Measurements from ENCODE around the gene LRRC7.
"Not testable (repeated sequence)": the region's sequence is repeated elsewhere in the genome, so short reads cannot be mapped to it uniquely, and the experiment has no call there.

LRRC7 gene

GRCh38 chr1:69787151-69787550 is 219.4 kb downstream of the LRRC7 start:
- no peak for DNase-seq

DNA sequence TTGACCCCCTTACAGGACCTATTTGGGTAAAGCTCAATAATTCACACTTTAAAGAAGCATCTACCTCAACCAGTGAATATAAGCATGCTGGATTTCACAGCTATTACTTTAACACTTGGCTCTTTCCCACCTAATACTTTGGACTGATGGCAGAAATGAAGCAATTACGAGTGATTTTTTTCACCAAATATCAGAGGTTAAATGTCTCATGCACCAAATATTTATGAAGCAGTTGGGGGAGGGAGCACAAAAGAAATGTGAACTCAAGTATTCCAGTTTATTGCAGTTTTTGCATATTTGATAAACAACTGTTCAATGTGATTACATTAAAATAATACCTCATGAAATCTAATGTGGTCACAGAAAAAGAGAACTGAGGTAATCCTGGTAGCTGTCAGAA is 223.6 kb downstream of the LRRC7 start:
- DNase-seq: no peak

- DNase-seq: no peak
Observed at GRCh38 chr1:69794831-69795230, 227.1 kb downstream of the LRRC7 start.

DNA sequence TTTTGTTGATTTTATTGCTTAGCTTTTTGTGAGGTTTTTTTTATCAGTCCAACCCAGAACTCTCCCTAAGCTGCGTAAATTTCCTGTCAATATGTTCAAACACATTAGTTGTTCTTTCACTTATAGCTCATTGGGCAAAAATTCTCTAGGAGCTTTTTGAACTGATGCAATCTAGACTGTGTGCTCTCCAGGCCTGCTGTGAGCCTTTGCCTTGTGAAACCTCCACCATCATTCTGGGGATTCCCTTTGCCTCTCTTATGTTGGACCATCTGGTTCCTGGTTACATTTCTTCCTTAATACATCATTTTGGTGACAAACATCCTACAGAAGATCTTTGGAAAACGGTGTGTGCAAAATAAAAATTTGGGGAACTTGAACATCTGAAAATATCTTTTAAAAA is 247.2 kb downstream of the LRRC7 start:
- no peak for DNase-seq

- DNase-seq: no peak
Observed at GRCh38 chr1:69824932-69825331, 257.2 kb downstream of the LRRC7 start.

DNA sequence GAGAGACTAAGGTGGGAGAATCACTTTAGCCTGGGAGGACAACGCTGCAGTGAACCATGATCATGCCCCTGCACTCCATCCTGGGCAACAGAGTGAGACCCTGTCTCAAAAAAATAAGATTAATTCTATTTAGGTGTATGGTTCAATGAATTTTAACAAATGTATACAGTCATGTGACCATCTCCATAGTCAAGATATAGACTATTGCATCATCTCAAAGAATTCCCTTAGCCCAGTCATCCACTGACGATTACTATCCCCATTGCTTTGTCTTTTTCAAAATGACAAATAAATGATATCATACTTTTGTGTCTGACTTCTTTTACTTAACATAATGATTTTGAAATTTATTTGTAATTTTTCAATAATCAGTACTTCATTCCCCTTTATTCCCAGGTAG is 260.0 kb downstream of the LRRC7 start:
- DNase-seq: no peak

GRCh38 chr1:69833536-69833935 is 265.8 kb downstream of the LRRC7 start:
- DNase-seq: no peak

- no peak for DNase-seq
Observed at GRCh38 chr1:69834336-69834735, 266.6 kb downstream of the LRRC7 start.

DNA sequence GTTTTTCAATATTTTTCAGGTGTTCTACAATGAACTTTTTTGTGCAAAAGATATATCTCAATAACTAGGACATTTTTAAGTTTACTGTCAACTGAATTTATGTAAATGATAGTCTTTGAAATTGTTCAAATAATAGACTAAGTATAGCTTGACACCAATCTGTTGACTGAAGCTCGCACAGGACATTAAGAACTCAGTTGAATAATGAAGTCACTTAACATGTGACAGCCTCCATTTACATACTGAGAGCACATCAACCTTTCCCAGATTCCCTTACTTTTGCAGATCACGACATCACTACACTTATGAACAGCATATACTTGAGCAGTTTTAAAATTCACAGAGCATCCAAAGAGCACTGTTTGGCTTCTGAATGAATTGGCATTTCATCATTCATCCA is 268.2 kb downstream of the LRRC7 start:
- no peak for DNase-seq

- no peak for DNase-seq
Observed at GRCh38 chr1:69836971-69837636, 269.4 kb downstream of the LRRC7 start.

GRCh38 chr1:69842326-69842725 is 274.6 kb downstream of the LRRC7 start:
- no peak for DNase-seq

DNA sequence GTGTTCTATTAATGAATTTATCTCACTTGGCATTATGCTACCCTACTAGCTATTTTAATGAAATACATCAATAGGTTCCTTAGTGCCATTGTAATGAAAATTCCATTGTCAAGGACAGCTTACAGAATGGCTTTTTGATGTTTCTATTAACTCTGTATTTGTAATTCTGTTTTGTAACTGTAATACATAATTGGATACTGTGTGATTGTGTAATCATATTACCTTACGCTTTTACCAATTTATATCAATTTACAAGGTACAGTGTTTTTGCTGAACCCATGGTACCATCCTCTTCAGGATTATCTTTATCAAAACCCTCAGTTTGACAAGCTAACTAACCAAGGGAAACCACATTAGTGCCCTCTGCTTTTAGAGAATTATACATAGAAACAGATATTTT is 277.9 kb downstream of the LRRC7 start:
- no peak for DNase-seq

DNA sequence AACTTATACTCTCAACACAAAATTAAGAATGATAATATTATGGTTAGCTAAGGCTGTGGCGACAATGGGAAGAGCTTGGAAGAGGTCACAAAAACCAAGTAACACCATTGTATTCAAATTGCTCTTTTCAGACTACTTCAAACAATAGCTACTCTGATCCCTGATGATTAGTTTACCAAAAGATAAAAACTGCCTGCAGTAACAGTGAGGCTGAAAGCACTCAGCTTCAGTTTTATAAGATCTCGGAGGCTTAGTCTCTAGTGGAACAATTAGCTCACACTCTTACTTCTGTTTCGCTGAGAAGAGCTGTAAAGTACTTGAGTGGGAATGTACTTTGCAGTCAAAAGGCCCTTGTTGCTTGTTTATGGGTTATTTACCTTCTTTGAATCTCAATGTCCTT is 278.5 kb downstream of the LRRC7 start:
- no peak for DNase-seq

- DNase-seq: no peak
Observed at GRCh38 chr1:69847670-69848069, 279.9 kb downstream of the LRRC7 start.

DNA sequence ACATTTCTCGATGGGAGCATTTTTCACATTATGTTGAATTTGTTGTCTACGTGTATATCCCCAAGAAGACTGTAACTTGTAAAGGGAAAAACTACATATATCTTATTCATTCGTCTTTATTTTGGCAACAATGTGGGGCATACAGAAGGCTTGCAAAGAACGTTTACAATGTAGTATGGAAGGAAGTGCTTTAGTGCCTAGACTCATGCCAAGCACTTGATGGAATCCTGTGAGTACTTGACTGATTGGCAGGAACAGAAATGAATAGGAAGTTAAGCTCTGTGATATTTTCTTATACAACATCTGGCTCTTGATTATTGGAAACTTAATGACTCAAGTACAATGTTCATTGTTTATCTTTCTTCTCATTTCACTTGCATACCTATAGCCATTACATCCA is 284.4 kb downstream of the LRRC7 start:
- DNase-seq: no peak

- DNase-seq: no peak
Observed at GRCh38 chr1:69852706-69853105, 285.0 kb downstream of the LRRC7 start.

GRCh38 chr1:69858534-69858933 is 290.8 kb downstream of the LRRC7 start:
- DNase-seq: no peak

- no peak for DNase-seq
Observed at GRCh38 chr1:69861641-69862040, 293.9 kb downstream of the LRRC7 start.

DNA sequence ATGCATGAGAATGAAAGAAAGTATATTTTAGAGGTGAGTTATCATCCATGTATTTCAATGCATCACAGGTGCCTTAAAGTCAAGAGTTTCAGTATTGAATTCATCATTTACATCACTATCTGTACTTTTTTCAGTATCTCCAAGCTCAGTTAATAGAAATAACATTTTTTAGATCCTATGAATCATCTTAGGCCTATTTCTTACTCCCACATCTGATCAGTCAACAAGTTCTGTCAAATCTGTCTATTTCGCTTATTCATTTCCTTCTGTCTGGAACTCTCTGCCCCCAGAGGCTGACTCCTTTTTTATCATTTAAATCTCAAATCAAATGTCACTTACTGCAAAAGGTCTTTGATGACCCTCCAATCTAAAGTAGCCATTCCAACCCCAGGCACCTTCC is 295.2 kb downstream of the LRRC7 start:
- no peak for DNase-seq

DNA sequence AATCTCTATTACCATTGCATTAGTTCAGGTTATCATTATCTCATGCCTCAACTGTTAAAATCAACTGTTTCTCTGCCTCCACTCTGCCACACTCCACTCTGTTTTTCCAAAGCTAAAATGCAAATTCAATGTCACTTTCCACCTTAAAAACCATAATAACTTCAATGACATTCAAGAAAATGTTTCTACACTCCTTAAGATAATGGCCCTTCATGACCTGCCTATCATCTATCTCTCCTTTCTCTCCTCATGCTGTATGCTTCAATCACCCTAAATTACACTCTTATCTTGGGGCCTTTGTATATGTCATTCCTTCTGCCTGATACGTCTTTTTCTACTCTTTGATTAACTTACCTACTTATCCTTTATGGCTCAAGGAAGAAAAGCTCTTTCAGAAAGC is 296.0 kb downstream of the LRRC7 start:
- DNase-seq: no peak

GRCh38 chr1:69871412-69871811 is 303.7 kb downstream of the LRRC7 start:
- no peak for DNase-seq

DNA sequence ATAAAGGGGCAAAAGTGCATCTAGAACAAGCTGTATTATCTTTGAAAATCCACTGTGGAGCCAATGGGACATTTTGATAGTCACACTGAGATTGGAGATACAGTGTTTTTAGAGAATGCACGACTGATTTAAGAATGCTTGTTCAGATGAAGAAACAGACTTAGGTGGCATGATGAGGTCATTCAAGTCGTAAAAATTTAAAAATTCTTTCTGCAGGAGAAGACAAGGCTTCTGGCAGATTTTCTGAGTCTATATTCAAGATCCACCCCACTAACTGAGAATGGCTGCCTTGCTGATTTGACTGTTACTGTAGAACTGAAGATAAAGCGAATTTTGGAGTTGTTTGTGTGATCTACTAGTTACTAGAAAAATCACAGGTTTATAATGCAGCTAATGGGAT is 310.6 kb downstream of the LRRC7 start:
- no peak for DNase-seq

GRCh38 chr1:69888016-69888415 is 320.3 kb downstream of the LRRC7 start:
- not testable (repeated sequence) for DNase-seq

DNA sequence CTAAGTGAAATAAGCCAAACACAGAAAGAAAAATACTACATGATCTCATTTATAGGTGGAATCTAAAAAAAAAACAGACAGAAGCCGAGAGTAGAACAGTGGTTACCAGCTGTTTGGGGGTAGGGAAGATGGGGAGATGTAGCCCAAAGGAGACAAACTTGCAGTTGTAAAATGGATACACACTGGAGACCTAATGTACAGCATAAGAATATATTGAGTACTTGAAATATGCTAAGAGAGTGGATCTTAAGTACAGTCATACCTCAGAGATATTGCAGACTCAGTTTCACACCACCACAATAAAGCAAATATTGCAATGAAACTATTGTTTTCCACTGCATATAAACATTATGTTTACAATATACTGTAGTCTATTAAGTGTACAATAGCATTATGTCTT is 320.9 kb downstream of the LRRC7 start:
- no peak for DNase-seq

- no peak for DNase-seq
Observed at GRCh38 chr1:69898403-69898947, 330.8 kb downstream of the LRRC7 start.

Data from CD4-positive, alpha-beta T cell treated with Interferon alpha-2 for 1 hour (primary cell).